ENCODE measurements around the gene CYP4A11.
"Not testable (repeated sequence)": the region's sequence is repeated elsewhere in the genome, so short reads cannot be mapped to it uniquely, and the experiment has no call there.

The CYP4A11 gene, protein sequence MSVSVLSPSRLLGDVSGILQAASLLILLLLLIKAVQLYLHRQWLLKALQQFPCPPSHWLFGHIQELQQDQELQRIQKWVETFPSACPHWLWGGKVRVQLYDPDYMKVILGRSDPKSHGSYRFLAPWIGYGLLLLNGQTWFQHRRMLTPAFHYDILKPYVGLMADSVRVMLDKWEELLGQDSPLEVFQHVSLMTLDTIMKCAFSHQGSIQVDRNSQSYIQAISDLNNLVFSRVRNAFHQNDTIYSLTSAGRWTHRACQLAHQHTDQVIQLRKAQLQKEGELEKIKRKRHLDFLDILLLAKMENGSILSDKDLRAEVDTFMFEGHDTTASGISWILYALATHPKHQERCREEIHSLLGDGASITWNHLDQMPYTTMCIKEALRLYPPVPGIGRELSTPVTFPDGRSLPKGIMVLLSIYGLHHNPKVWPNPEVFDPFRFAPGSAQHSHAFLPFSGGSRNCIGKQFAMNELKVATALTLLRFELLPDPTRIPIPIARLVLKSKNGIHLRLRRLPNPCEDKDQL

DNA sequence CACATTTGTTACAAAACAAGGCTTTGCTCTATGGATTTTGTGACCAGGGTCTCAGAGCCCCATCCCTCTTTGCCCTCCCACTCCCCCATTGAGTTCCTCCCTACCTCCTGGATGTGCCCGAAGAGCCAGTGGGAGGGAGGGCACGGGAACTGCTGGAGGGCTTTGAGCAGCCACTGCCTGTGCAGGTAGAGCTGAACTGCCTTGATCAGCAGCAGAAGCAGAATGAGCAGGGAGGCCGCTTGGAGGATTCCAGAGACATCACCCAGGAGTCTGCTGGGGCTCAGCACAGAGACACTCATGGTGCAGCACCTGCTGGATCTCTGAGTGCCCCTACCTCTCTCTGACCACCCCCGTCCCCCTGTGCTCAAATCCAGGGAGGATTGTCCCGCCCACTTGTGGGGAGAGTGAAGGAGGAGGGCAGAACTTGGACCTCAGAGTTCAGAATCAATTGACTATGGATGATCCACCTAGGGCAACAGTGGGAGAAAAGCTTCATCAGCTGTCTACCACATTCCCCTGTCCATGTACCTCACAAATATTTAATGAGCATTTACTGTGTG is at the start of gene CYP4A11:
Gene CYP4A11, minus strand, starts transcription at position 342 of the 560 bp plus-strand sequence. Its CDS starts 43 bp downstream, at position 299.
- DNase-seq (ENCODE audit: extremely low read depth in 1 of 2, low read depth in 1 of 2), result no peak

DNA sequence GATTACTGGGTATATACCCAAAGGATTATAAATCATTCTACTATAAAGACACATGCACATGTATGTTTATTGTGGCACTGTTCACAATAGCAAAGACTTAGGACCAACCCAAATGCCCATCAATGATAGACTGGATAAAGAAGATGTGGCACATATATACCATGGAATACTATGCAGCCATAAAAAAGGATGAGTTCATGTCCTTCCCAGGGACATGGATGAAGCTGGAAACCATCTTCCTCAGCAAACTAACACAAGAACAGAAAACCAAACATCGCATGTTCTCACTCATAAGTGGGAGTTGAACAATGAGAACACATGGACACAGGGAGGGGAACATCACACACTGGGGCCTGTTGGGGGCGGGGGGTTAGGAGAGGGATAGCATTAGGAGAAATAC is 49.3 kb upstream of the CYP4A11 start:
- not testable (repeated sequence) for DNase-seq (ENCODE audit: extremely low read depth in 1 of 2, low read depth in 1 of 2)

DNA sequence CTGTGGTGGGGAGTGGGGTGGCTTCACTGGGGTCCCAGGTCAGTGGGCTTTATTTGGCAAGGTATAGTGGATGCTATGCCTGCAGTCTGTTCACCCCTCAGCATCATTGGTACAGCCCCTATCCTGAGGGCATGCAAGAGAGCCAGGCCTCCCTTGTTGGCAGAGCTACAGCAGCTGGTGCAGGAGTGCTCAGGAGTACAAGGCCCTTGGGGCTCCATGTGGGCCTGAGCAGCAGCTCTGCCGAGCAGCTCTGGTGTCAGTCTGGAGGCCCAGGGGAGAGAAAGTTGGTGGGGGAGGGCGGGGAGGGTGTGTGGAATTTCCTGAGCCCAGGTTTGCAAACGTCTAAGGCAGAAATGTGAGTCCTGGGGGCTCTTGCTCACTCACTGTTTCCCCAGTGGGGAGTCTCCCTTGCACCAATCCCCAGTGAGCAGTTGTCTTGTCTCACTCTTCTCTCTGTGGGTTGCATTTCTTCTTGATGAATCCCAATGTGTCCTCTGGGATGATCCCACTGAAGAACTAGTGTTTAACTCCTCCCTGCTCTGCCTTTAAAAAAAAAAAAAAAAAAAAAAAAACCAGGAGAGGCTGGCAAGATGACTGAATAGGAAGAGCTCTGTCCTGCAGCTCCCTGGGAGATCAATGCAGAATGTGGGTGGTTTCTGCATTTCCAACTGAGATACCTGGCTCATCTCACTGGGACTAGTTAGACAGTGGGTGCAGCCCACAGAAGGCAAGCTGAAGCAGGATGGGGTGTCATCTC is 42.7 kb upstream of the CYP4A11 start:
- no peak for DNase-seq (ENCODE audit: extremely low read depth in 1 of 2, low read depth in 1 of 2)

DNA sequence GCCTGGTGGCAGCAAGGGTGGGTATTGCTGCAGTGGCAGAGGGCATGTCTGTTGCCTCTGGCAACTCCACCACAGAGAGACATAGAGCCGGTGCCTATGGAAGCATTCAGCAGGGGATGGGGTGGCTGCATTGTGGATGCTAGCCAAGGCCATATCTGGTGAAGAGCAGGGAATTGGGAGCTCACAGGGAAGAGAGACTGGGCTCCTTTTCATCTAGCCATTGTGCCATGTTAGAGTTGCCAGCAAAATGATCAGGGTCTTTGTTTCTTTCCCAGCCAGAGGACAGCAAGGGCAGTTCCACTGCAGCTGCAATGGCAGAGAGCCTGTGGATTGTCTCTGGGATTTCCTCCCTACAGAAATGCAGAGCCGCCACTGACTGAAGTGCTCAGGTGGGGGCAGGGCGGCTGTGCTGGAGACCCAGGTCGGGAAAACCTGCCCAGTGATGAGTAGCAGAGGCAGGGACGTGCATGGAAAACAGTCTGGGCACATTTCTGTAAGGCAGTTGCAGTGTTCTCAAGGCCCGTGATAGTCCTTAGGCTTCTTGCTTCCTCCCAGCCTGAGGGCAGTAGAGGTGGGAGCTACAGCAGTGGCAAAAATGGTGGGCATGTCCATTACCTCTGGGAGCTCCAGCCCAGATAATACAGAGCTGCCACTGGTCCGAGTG is 42.0 kb upstream of the CYP4A11 start:
- no peak for DNase-seq (ENCODE audit: extremely low read depth in 1 of 2, low read depth in 1 of 2)

DNA sequence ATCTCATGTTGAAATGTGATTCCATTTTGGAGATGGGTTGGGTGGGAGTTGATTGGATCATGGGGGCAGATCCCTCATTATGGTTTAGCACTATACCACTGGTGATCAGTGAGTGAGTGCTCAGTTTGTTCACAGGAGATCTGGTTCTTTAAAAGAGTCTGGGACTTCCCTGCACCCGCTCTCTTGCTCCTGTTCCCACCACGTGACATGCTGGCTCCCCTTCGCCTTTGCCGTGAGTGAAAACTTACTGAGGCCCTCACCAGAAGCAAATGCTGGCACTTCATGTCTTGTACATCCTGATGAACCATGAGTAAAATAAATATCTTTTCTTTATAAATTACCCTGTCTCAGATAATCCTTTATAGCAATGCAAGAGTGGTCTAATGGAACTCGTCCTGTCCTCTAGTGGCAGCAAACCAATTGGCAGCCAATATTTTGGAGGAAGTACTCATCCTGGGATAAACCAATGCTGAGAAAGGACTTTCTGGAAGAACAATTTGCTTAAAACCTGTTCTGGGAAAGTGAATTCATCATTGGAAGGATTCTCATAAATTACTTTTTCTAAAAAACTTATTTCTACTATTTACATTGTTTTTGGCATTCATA is 27.8 kb upstream of the CYP4A11 start:
- no peak for DNase-seq (ENCODE audit: extremely low read depth in 1 of 2, low read depth in 1 of 2)

DNA sequence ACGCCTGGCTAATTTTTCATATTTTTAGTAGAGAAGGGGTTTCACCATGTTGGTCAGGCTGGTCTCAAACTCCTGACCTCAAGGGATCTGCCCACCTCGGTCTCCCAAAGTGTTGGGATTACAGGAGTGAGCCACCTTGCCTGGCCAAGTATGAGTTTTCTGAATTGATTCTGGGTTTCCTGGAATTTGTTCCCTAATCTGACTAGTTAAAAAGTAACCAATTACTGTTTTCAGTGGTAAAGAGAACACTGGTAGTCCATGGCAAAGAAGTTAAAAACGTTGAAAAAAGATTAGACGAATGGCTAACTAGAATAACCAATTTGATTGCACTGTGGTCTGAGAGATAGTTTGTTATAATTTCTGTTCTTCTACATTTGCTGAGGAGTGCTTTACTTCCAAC is 21.0 kb upstream of the CYP4A11 start:
- DNase-seq (ENCODE audit: extremely low read depth in 1 of 2, low read depth in 1 of 2), result not testable (repeated sequence)

DNA sequence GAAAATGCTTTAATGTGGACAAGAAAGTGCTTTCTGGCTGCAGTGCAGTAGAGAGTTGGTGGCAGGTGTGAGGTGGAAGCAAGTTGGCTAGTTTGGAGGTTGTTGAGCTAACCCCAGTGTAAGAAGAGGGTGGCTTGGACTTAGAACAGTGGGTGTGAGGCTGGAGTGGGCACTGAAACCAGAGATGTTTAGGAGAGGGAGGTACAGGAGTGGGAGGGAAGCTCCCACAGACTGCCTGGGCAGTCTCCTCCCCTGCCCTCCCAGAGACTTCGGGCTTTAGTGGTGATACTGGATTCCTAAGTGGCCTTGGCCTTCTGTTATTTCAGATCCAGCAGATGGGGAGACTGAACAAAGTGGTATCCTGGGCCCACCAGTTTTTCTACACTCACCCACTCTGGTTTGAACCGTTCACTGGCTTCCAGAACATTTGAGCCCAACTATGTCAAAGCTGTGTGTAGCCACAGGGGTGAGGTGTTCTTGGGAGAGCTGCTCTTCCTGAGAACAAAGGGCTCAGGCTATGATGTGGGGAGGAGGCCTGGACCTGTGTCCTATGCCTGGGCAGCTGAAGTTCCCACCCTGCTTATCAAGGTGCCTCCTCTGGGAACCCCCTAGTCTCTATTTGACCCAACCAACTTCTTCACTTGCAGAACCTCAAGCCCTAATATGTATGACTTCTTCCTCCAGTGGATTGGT is 19.9 kb upstream of the CYP4A11 start:
- no peak for DNase-seq (ENCODE audit: extremely low read depth in 1 of 2, low read depth in 1 of 2)

DNA sequence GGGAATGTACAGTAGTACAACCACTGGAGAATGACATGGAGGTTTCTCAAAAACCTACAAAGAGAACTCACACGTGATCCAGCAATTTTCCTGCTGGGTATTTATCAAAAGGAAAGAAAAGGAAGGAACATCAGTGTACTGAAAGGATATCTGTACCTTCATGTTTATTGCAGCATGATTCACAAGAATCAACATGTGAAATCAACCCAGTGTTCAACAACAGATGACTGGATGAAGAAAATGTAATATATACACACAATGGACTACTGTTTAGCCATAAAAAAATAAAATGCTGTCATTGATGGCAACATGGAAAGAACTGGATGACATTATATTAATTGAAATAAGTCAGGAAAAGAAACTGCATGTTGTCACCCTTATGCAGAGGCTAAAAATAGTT is 19.0 kb upstream of the CYP4A11 start:
- DNase-seq (ENCODE audit: extremely low read depth in 1 of 2, low read depth in 1 of 2), result no peak

DNA sequence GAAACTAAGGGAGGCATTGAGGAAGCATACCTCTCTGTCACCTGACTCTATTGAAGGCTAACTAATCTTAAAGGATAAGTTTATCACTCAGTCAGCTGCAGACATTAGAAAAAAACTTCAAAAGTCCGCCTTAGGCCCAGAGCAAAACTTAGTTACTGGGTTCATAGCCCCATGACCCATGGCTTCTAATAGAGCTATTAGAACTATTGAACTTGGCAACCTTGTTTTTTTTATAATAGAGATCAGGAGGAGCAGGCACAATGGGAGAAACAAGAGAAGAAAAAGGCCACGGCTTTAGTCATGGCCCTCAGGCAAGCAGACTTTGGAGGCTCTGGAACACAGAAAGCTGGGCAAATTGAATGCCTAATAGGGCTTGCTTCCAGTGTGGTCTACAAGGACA is 13.8 kb upstream of the CYP4A11 start:
- DNase-seq (ENCODE audit: extremely low read depth in 1 of 2, low read depth in 1 of 2), result not testable (repeated sequence)

DNA sequence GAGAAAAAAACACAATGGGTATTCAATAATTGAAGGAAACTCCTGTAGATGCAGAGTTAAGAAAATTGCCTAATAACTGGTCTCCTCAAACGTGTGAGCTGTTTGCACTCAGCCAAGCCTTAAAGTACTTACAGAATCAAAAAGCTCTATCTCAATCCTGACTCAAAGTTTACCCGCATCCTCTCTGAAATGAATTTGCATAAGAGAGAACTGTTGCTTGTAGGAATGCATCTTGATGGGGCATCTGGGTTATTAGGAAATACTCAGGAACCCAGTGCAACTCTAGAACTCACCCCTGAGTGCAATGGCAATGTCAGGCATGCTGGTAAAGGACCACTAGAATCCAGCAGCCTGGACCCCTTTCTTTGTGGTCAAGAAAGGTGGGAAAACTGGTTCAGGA is 12.6 kb upstream of the CYP4A11 start:
- not testable (repeated sequence) for DNase-seq (ENCODE audit: extremely low read depth in 1 of 2, low read depth in 1 of 2)

DNA sequence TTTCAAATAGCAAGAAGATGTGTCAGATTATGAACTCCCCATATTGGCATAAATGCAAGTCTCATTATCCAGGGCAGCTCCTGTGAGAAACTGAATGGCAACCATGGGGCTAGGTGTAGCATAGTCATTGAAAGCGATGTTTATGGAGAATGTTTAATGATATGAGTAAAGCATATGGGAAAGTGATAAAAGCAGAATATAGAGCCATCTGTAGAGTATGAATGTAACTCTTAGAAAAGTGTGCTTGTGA is 8.1 kb upstream of the CYP4A11 start:
- not testable (repeated sequence) for DNase-seq (ENCODE audit: extremely low read depth in 1 of 2, low read depth in 1 of 2)

DNA sequence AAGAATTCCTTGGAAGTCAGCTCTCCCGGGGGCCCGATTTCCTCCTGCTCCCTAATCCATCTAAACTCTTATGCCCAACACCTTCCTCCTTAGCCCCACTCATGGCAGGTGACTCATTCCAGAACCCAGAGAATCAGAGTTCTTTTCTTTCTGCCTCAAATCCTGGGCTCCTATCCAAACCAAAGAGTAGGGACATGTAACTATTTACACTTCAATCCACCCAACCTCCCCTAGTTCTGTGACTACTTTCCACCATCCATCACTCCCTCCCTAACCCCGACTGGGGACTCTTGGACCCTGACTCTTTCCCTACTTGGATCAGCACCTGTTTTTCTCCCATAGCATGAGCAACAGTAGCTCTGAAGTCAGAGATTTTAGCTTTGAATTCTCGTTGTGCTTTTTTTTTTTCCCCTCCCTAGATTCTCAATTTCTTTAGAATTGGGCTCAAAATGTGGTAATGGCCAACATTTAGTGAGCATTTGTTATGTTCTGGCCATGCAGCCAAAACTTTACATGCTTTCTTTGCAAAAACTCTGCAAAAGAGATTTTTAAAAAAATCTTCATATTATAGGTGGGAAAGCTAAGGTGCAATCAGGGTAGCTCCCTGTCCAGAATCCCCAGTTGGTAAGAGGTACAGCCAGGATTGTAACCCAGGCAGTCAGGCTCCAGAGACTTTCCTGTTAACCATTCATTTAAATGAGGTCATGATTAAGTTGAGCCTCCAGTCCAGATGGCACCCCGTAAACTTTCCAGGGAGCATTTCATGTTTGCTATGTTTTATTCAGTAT is 7.5 kb upstream of the CYP4A11 start:
- DNase-seq (ENCODE audit: extremely low read depth in 1 of 2, low read depth in 1 of 2), result no peak

DNA sequence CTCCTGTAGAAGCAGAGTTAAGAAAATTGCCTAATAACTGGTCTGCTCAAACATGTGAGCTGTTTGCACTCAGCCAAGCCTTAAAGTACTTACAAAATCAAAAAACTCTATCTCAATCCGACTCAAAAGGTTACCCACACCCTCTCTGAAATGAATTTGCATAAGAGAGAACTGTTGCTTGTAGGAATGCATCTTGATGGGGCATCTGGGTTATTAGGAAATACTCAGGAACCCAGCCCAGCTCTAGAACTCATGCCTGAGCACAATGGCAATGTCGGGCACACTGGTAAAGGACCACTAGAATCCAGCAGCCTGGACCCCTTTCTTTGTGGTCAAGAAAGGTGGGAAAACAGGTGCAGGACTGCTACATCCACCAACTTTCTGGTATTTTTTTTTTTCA is 6.4 kb upstream of the CYP4A11 start:
- DNase-seq (ENCODE audit: extremely low read depth in 1 of 2, low read depth in 1 of 2), result not testable (repeated sequence)

DNA sequence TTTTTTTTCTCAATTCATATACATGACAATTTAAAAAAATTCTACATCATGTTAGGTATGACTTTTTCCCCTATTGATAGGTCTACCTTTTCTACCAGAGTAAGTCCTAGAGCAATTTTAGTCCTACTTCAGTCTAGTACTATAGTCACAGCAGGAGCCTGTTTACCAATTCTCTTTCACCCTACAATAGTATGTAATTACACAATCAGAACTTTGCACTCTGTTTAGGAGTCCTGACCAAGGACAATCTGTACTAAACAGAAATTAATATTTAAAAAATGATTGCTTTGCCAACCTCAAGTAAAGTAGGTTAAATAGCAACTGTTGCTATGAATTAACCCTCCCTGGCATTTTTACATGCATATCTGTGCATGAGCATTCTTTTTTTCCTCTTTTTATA is 810 bp upstream of the CYP4A11 start:
- DNase-seq (ENCODE audit: extremely low read depth in 1 of 2, low read depth in 1 of 2), result no peak

DNA sequence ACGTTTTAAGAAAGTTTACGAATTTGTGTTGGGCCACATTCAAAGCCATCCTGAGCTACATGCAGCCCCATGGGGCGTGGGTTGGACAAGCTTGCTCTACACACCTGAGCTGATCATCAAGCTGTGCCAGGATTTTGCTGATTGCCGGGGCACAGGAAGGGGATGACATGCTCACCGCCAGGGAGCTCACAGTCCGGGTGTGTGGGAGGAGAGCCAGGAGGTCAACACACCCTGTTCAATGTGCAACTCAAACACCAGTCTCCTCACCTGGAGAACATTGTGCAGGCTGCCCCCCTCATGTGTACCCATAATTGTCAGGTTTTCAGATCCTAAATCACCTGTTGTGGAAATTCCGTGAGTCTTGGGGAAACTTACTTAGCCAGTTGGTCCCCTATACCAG is 969 bp downstream of the CYP4A11 start:
- no peak for DNase-seq (ENCODE audit: extremely low read depth in 1 of 2, low read depth in 1 of 2)

DNA sequence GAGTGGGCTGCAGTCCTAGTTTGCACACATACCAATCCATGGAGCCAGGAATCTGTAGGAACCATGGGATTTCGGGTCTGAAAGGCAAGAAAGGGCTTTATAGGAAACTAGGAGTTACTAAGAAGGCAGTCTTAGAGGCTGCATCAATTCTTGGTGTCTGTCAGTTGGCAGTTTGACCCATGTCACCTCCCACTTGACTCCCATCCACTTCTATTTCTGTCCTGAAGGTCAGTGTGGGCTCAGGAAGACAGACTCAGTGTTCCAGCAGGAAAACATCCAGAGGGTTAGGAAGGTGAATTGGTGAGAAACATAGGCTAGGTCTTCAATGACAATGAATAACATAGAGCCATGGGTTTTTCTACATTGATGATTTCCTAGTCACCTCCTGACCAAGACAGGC is 4.0 kb downstream of the CYP4A11 start:
- no peak for DNase-seq (ENCODE audit: extremely low read depth in 1 of 2, low read depth in 1 of 2)

DNA sequence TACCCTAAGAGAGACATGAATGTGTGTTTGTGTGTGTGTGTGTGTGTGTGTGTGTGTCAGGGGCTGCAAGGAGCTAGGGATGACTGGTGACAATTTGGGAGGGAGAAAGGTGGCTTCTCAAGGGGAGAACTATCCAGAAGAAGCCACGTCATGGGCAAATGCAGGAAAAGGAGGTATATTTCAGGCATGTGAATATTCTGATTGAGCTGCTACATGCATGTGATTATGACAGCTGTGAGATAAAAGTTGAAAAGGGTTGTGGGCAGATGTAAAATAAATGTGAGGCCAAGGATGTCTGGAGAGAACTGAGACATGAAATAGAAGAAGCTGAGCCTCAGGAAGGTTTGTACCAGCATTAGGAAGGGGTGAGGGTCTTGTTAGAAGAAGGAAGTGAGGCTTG is 4.5 kb downstream of the CYP4A11 start:
- no peak for DNase-seq (ENCODE audit: extremely low read depth in 1 of 2, low read depth in 1 of 2)

DNA sequence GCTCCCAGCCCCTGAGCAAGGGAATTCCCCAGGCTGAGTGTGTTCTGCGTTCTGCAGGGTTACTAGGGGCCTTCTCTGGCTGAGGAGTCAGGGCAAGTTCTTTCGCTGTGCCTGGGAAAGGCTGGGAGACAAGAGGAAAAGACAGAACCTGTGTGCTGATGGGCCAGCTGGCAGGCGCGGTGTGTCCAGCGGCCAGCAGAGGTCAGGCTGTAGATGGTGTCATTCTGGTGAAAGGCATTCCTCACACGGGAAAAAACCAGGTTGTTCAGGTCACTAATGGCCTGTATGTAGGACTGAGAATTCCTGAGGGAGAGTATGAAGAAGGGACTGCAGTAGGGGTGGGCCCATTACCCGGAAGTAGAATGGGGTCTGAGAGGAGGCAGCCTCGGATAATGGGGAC is 6.4 kb downstream of the CYP4A11 start:
- DNase-seq (ENCODE audit: extremely low read depth in 1 of 2, low read depth in 1 of 2), result not testable (repeated sequence)

DNA sequence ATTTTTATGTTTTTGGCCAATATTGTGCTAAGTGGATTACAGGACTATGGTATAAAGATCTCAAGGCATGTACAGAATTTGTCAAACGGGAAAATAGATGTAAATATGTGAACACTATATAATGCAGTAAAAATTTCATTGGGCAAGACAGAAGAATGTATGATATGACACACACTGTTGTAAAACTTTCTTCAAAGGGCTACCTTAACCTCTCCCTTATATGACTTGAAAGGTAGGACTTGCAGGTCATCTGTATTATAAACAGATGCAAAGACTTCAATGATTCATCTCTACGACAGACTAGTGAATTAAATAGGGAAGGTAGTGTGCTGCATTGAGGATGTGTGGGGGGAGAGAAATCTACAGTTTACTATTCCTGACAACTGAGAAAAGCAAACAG is 9.3 kb downstream of the CYP4A11 start:
- not testable (repeated sequence) for DNase-seq (ENCODE audit: extremely low read depth in 1 of 2, low read depth in 1 of 2)

DNA sequence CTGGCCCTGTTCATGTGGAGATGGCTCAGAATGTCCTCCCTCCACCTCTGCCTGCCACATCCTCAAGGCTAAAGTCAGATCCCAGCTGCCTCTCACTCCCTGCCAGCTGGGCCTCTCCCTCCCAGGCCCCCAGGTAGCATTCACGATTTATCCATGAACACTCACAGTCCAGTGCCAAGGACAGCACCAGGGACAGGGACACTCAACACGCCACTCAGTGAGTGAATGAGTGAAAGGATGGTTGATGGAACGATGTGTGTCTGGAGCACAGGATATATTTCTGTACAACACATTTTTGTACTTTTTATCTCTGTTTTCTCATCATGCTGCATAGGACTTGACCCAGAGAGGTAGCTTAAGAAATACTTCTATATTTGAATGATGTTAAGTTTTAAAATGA is 10.1 kb downstream of the CYP4A11 start:
- no peak for DNase-seq (ENCODE audit: extremely low read depth in 1 of 2, low read depth in 1 of 2)

Measured in activated CD8-positive, alpha-beta memory T cell treated with anti-CD3 and anti-CD28 coated beads for 1 hour (primary cell).